SK-N-SH treated with all-trans-retinoic acid at 6 μM for 48 hours (cell line): Measurements from ENCODE around the gene PHACTR3.

Experiments
- ATAC-seq: fragments of 200-7000 bp; cut with Tn5 transposase; 3 replicates; pipeline ENCODE4 v1.9.1; 2020; ENCODE audit warnings: mild to moderate bottlenecking, moderate library complexity
- ARNTL ChIP-seq: fragments of 450-650 bp; formaldehyde crosslinking; IDR thresholded peaks from 2 replicates; pipeline ENCODE4 v1.5.0; 2020; ENCODE audit warnings: low read depth, mild to moderate bottlenecking, moderate library complexity, borderline replicate concordance
- CSRNP3 ChIP-seq: fragments of 250-450 bp; sonication (Bioruptor Pico); IDR thresholded peaks from 2 replicates; pipeline ENCODE4 v1.5.1; 2021; ENCODE audit warnings: mild to moderate bottlenecking, moderate library complexity
- ESRRG ChIP-seq: fragments of 250-450 bp; sonication (Bioruptor Pico); IDR thresholded peaks from 2 replicates; pipeline ENCODE4 v1.6.1; 2021; ENCODE audit warnings: mild to moderate bottlenecking
- GLIS3 ChIP-seq: fragments of 250-450 bp; sonication (Bioruptor Pico); IDR thresholded peaks from 2 replicates; pipeline ENCODE4 v1.5.0; 2020; ENCODE audit warnings: mild to moderate bottlenecking, moderate library complexity
- ISL1 ChIP-seq: fragments of 250-450 bp; sonication (Bioruptor Pico); IDR thresholded peaks from 2 replicates; pipeline ENCODE4 v2.1.2; 2022; ENCODE audit warnings: mild to moderate bottlenecking, moderate library complexity
- PATZ1 ChIP-seq: fragments of 250-450 bp; sonication (Bioruptor Pico); IDR thresholded peaks from 2 replicates; pipeline ENCODE4 v1.8.0; 2020; ENCODE audit warnings: mild to moderate bottlenecking, moderate library complexity, borderline replicate concordance
- RARB ChIP-seq: fragments of 250-450 bp; sonication (Bioruptor Pico); IDR thresholded peaks from 2 replicates; pipeline ENCODE4 v1.8.0; 2021; ENCODE audit warnings: mild to moderate bottlenecking, moderate library complexity
- SNAI2 ChIP-seq: fragments of 250-450 bp; sonication (Bioruptor Pico); IDR thresholded peaks from 2 replicates; pipeline ENCODE4 v1.5.0; 2020; ENCODE audit warnings: mild to moderate bottlenecking, moderate library complexity
- TOX ChIP-seq: fragments of 250-450 bp; sonication (Bioruptor Pico); IDR thresholded peaks from 2 replicates; pipeline ENCODE4 v1.8.0; 2021; ENCODE audit warnings: mild to moderate bottlenecking, moderate library complexity, borderline replicate concordance
- TSHZ2 ChIP-seq: fragments of 250-450 bp; sonication (Bioruptor Pico); IDR thresholded peaks from 2 replicates; pipeline ENCODE4 v1.5.0; 2020; ENCODE audit warnings: mild to moderate bottlenecking, moderate library complexity
- ZFP30 ChIP-seq: fragments of 450-650 bp; formaldehyde crosslinking; IDR thresholded peaks from 2 replicates; pipeline ENCODE4 v1.5.0; 2022; ENCODE audit warnings: mild to moderate bottlenecking, moderate library complexity
- TF ChIP-seq, protein P1 (sequence below): fragments of 250-450 bp; sonication (Bioruptor Pico); IDR thresholded peaks from 2 replicates; pipeline ENCODE4 v1.5.1; 2020; ENCODE audit warnings: low read depth, mild to moderate bottlenecking, moderate library complexity

The PHACTR3 gene

GRCh38 chr20:59730722-59731121, 126.4 kb downstream of the PHACTR3 start:
- no peak for TF ChIP-seq TOX (CRISPR knock-in tag)
- TF ChIP-seq ISL1 (CRISPR knock-in tag), result no peak
- no peak for TF ChIP-seq RARB
- TF ChIP-seq, protein P1, sequence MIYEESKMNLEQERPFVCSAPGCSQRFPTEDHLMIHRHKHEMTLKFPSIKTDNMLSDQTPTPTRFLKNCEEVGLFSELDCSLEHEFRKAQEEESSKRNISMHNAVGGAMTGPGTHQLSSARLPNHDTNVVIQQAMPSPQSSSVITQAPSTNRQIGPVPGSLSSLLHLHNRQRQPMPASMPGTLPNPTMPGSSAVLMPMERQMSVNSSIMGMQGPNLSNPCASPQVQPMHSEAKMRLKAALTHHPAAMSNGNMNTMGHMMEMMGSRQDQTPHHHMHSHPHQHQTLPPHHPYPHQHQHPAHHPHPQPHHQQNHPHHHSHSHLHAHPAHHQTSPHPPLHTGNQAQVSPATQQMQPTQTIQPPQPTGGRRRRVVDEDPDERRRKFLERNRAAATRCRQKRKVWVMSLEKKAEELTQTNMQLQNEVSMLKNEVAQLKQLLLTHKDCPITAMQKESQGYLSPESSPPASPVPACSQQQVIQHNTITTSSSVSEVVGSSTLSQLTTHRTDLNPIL, result no peak
- TF ChIP-seq CSRNP3 (CRISPR knock-in tag), result no peak
- no peak for ATAC-seq

DNA sequence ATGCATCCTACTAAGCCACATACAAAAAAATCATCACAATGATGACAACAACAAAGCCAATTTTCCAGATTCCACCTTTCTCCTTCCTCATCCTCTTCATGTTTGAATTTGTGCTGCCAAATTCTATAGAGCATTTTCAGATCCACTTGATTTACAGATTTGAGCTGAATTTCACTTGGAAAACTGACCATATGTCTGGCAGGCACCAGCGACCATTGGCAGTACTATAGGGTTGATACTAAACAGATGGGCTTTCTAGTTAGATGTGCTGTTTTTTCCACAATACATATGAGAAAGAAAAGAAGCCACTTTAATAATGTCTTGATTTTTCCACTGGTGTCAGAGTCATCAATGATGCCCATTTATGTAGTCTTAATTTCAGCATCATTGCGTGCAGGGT, 127.0 kb downstream of the PHACTR3 start:
- TF ChIP-seq GLIS3 (CRISPR knock-in tag), result no peak
- no peak for ATAC-seq

DNA sequence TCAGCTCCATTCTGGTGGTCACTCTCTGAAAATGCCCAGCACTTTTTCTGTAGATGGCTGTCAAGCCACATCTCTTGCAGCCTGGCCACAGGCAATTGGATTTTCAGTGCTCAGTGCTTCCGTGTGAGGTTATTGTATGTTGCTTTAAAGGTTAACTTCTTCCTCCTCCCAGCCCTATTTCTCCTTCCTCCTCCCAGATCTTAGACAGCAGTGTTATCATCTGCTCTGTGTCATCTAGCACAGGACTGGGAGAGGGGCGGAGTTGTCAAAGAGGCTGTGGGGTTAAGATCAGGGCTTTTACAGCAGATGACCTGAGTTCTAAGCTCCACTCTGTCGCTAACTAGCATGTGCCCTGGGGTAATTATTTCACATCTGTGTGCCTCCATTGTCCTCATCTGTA, 129.0 kb downstream of the PHACTR3 start:
- TF ChIP-seq PATZ1 (no peak), ZFP30 (CRISPR knock-in tag) (no peak), ARNTL (CRISPR knock-in tag) (no peak), CSRNP3 (CRISPR knock-in tag) (no peak), ESRRG (CRISPR knock-in tag) (no peak), TSHZ2 (CRISPR knock-in tag) (no peak), ISL1 (CRISPR knock-in tag) (no peak), GLIS3 (CRISPR knock-in tag) (no peak), TOX (CRISPR knock-in tag) (no peak)

GRCh38 chr20:59735486-59735885, 131.1 kb downstream of the PHACTR3 start:
- TF ChIP-seq PATZ1 (no peak), SNAI2 (CRISPR knock-in tag) (no peak), ZFP30 (CRISPR knock-in tag) (no peak), TSHZ2 (CRISPR knock-in tag) (no peak)
- no peak for ATAC-seq

More for the DNA sequence above, 129.0 kb downstream of the PHACTR3 start:
- no peak for ATAC-seq
